ENCODE measurements around the gene VGLL4.

Gene VGLL4

GRCh38 chr3:11565492-11565891 lies 78.2 kb downstream of the VGLL4 start:
- H3K4me3 ChIP-seq (ENCODE audit: low read length): no peak overlapping the region
- H3K27ac ChIP-seq (ENCODE audit: low read length): no peak overlapping the region
- H3K9me3 ChIP-seq (ENCODE audit: control insufficient read depth, insufficient read depth, low read length): no peaks in the 10 kb centered on the region
- H3K36me3 ChIP-seq (ENCODE audit: control insufficient read depth, insufficient read depth, low read length): peaks cover 7% of the 10 kb centered on the region; the same call in 1 of the 2 replicates
- WGBS (ENCODE audit: insufficient coverage, insufficient read length): no CpG with 5 or more reads among the region's 12 CpGs
- peaks cover 2% of the 10 kb centered on the region; the same call in 1 of the 2 replicates for H3K4me1 ChIP-seq (ENCODE audit: control insufficient read depth, insufficient read depth, low read length)
- no peak for DNase-seq (ENCODE audit: low read depth, low spot score)
- no peaks in the 10 kb centered on the region for H3K27me3 ChIP-seq (ENCODE audit: control insufficient read depth, insufficient read depth, low read length)

GRCh38 chr3:11565072-11565471 lies 78.6 kb downstream of the VGLL4 start:
- WGBS (ENCODE audit: insufficient coverage, insufficient read length): no CpG with 5 or more reads among the region's 16 CpGs

GRCh38 chr3:11564577-11565001 lies 79.1 kb downstream of the VGLL4 start:
- no peaks in the 10 kb centered on the region for H3K27me3 ChIP-seq (ENCODE audit: control insufficient read depth, insufficient read depth, low read length)
- H3K4me3 ChIP-seq (ENCODE audit: low read length): no peak overlapping the region
- no peaks in the 10 kb centered on the region for H3K4me1 ChIP-seq (ENCODE audit: control insufficient read depth, insufficient read depth, low read length)
- WGBS (ENCODE audit: insufficient coverage, insufficient read length): no CpG with 5 or more reads among the region's 19 CpGs
- H3K36me3 ChIP-seq (ENCODE audit: control insufficient read depth, insufficient read depth, low read length): peaks cover 7% of the 10 kb centered on the region; the same call in 1 of the 2 replicates
- no peak for DNase-seq (ENCODE audit: low read depth, low spot score)
- no peak overlapping the region for H3K27ac ChIP-seq (ENCODE audit: low read length)
- H3K9me3 ChIP-seq (ENCODE audit: control insufficient read depth, insufficient read depth, low read length): no peaks in the 10 kb centered on the region

More at GRCh38 chr3:11565072-11565471, 78.6 kb downstream of the VGLL4 start:
- H3K9me3 ChIP-seq (ENCODE audit: control insufficient read depth, insufficient read depth, low read length): no peaks in the 10 kb centered on the region
- H3K36me3 ChIP-seq (ENCODE audit: control insufficient read depth, insufficient read depth, low read length): peaks cover 7% of the 10 kb centered on the region; the same call in 1 of the 2 replicates
- no peak for DNase-seq (ENCODE audit: low read depth, low spot score)
- peaks cover under 1% of the 10 kb centered on the region; the same call in 1 of the 2 replicates for H3K4me1 ChIP-seq (ENCODE audit: control insufficient read depth, insufficient read depth, low read length)
- no peak overlapping the region for H3K4me3 ChIP-seq (ENCODE audit: low read length)
- H3K27me3 ChIP-seq (ENCODE audit: control insufficient read depth, insufficient read depth, low read length): no peaks in the 10 kb centered on the region
- no peak overlapping the region for H3K27ac ChIP-seq (ENCODE audit: low read length)

GRCh38 chr3:11563865-11564185 lies 79.9 kb downstream of the VGLL4 start:
- no peaks in the 10 kb centered on the region for H3K9me3 ChIP-seq (ENCODE audit: control insufficient read depth, insufficient read depth, low read length)
- no peak overlapping the region for H3K27ac ChIP-seq (ENCODE audit: low read length)
- H3K36me3 ChIP-seq (ENCODE audit: control insufficient read depth, insufficient read depth, low read length): peaks cover 12% of the 10 kb centered on the region; the same call in 1 of the 2 replicates
- no peak for DNase-seq (ENCODE audit: low read depth, low spot score)
- H3K27me3 ChIP-seq (ENCODE audit: control insufficient read depth, insufficient read depth, low read length): no peaks in the 10 kb centered on the region
- WGBS (ENCODE audit: insufficient coverage, insufficient read length): no CpG with 5 or more reads among the region's 7 CpGs
- no peaks in the 10 kb centered on the region for H3K4me1 ChIP-seq (ENCODE audit: control insufficient read depth, insufficient read depth, low read length)
- H3K4me3 ChIP-seq (ENCODE audit: low read length): no peak overlapping the region

GRCh38 chr3:11563159-11563864 lies 80.4 kb downstream of the VGLL4 start:
- H3K4me1 ChIP-seq (ENCODE audit: control insufficient read depth, insufficient read depth, low read length): no peaks in the 10 kb centered on the region
- no peaks in the 10 kb centered on the region for H3K27me3 ChIP-seq (ENCODE audit: control insufficient read depth, insufficient read depth, low read length)
- H3K36me3 ChIP-seq (ENCODE audit: control insufficient read depth, insufficient read depth, low read length): peaks cover 12% of the 10 kb centered on the region; the same call in 1 of the 2 replicates
- H3K9me3 ChIP-seq (ENCODE audit: control insufficient read depth, insufficient read depth, low read length): no peaks in the 10 kb centered on the region
- DNase-seq (ENCODE audit: low read depth, low spot score): no peak
- H3K27ac ChIP-seq (ENCODE audit: low read length): no peak overlapping the region
- H3K4me3 ChIP-seq (ENCODE audit: low read length): no peak overlapping the region
- WGBS (ENCODE audit: insufficient coverage, insufficient read length): no CpG with 5 or more reads among the region's 16 CpGs

GRCh38 chr3:11562277-11562881 lies 81.3 kb downstream of the VGLL4 start:
- no peaks in the 10 kb centered on the region for H3K27me3 ChIP-seq (ENCODE audit: control insufficient read depth, insufficient read depth, low read length)
- H3K4me3 ChIP-seq (ENCODE audit: low read length): no peak overlapping the region
- whole genome bisulfite sequencing (ENCODE audit: insufficient coverage, insufficient read length): no CpG with 5 or more reads among the region's 17 CpGs
- no peaks in the 10 kb centered on the region for H3K4me1 ChIP-seq (ENCODE audit: control insufficient read depth, insufficient read depth, low read length)
- no peaks in the 10 kb centered on the region for H3K9me3 ChIP-seq (ENCODE audit: control insufficient read depth, insufficient read depth, low read length)
- no peak for DNase-seq (ENCODE audit: low read depth, low spot score)
- H3K27ac ChIP-seq (ENCODE audit: low read length): no peak overlapping the region
- peaks cover 12% of the 10 kb centered on the region; the same call in 1 of the 2 replicates for H3K36me3 ChIP-seq (ENCODE audit: control insufficient read depth, insufficient read depth, low read length)

GRCh38 chr3:11560746-11561145 lies 83.0 kb downstream of the VGLL4 start:
- Histone ChIP-seq H3K27me3 (ENCODE audit: control insufficient read depth, insufficient read depth, low read length) (no peaks in the 10 kb centered on the region), H3K4me3 (ENCODE audit: low read length) (no peak overlapping the region), H3K36me3 (ENCODE audit: control insufficient read depth, insufficient read depth, low read length) (peaks cover 12% of the 10 kb centered on the region; the same call in 1 of the 2 replicates), H3K9me3 (ENCODE audit: control insufficient read depth, insufficient read depth, low read length) (no peaks in the 10 kb centered on the region), H3K4me1 (ENCODE audit: control insufficient read depth, insufficient read depth, low read length) (no peaks in the 10 kb centered on the region; the same call in 1 of the 2 replicates), H3K27ac (ENCODE audit: low read length) (no peak overlapping the region)
- no peak for DNase-seq (ENCODE audit: low read depth, low spot score)
- WGBS (ENCODE audit: insufficient coverage, insufficient read length): no CpG with 5 or more reads among the region's 12 CpGs

- no CpG with 5 or more reads among the region's 15 CpGs for WGBS (ENCODE audit: insufficient coverage, insufficient read length)
- no peak overlapping the region for H3K27ac ChIP-seq (ENCODE audit: low read length)
- no peak for DNase-seq (ENCODE audit: low read depth, low spot score)
- peaks cover 9% of the 10 kb centered on the region; the same call in 1 of the 2 replicates for H3K36me3 ChIP-seq (ENCODE audit: control insufficient read depth, insufficient read depth, low read length)
- no peaks in the 10 kb centered on the region; the same call in 1 of the 2 replicates for H3K4me1 ChIP-seq (ENCODE audit: control insufficient read depth, insufficient read depth, low read length)
- H3K27me3 ChIP-seq (ENCODE audit: control insufficient read depth, insufficient read depth, low read length): no peaks in the 10 kb centered on the region
- no peaks in the 10 kb centered on the region for H3K9me3 ChIP-seq (ENCODE audit: control insufficient read depth, insufficient read depth, low read length)
- no peak overlapping the region for H3K4me3 ChIP-seq (ENCODE audit: low read length)
Observed at GRCh38 chr3:11559816-11560633, 83.7 kb downstream of the VGLL4 start.

GRCh38 chr3:11558918-11559815 lies 84.5 kb downstream of the VGLL4 start:
- no CpG with 5 or more reads among the region's 37 CpGs for WGBS (ENCODE audit: insufficient coverage, insufficient read length)
- Histone ChIP-seq H3K4me1 (ENCODE audit: control insufficient read depth, insufficient read depth, low read length) (no peaks in the 10 kb centered on the region; the same call in 1 of the 2 replicates), H3K9me3 (ENCODE audit: control insufficient read depth, insufficient read depth, low read length) (no peaks in the 10 kb centered on the region), H3K36me3 (ENCODE audit: control insufficient read depth, insufficient read depth, low read length) (peaks cover 9% of the 10 kb centered on the region; the same call in 1 of the 2 replicates), H3K4me3 (ENCODE audit: low read length) (no peak overlapping the region), H3K27me3 (ENCODE audit: control insufficient read depth, insufficient read depth, low read length) (no peaks in the 10 kb centered on the region), H3K27ac (ENCODE audit: low read length) (no peak overlapping the region)
- no peak for DNase-seq (ENCODE audit: low read depth, low spot score)

Measured in iPS DF 6.9 (cell line).